ENCODE results near the gene PPM1J. TPM values are rescaled to one million over a fixed set of nuclear protein-coding genes. Genes with fewer than 3 reads are reported as not detected.

Gene PPM1J
- total and polyA plus RNA-seq, 2 of the 8 experiments (the other 6 are each of a cell fraction or from before 2014, with no cell fraction given): 19.4 to 31.6 TPM

- no peak for TF ChIP-seq ATF2 (IDR thresholded peaks at IDR 0.05; ENCODE audit: low read length)
- TF ChIP-seq SIX5 (IDR thresholded peaks at IDR 0.05; ENCODE audit: low read depth, low read length): no peak
- TF ChIP-seq RXRA (IDR thresholded peaks at IDR 0.05; ENCODE audit: insufficient read depth, low read depth, low read length): no peak
- TF ChIP-seq HDAC2 (IDR thresholded peaks at IDR 0.05; ENCODE audit: borderline replicate concordance in 1 of 2, low read depth in 2 of 2, low read length in 2 of 2): no peak
- no peak for TF ChIP-seq JUND (IDR thresholded peaks at IDR 0.05; ENCODE audit: low read length)
- no peak for TF ChIP-seq SP1 (IDR thresholded peaks at IDR 0.05; ENCODE audit: low read depth, low read length)
Measured at GRCh38 chr1:112710586-112710985, 4.5 kb downstream of the PPM1J start (continued).

Data from H1 (cell line).